Liver (tissue), 9 donors: ENCODE results near the gene FAM149B1. TPM values are rescaled to one million over a fixed set of nuclear protein-coding genes. Genes with fewer than 3 reads are reported as not detected.

Experiments
- DNase-seq: peaks from one replicate; pipeline ENCODE4 v3.0.0-alpha.2; 2017; ENCODE audit warnings: low spot score
- H3K27ac ChIP-seq, 2 donors: one replicate each; pipeline ENCODE4 v1.7.0; 2013; ENCODE audit warnings: inconsistent platforms in 2 of 2, low read length in 2 of 2, control low read depth in 1 of 2, low read depth in 1 of 2, mild to moderate bottlenecking in 1 of 2
- H3K27me3 ChIP-seq, 4 donors: one replicate each; pipeline versions ENCODE4 v1.6.1 to v1.7.0; 2013; ENCODE audit warnings: low read length in 3 of 4, inconsistent platforms in 1 of 4, mild to moderate bottlenecking in 1 of 4, moderate library complexity in 1 of 4; ENCODE audit not compliant: control insufficient read depth in 4 of 4, insufficient read depth in 4 of 4
- H3K36me3 ChIP-seq, 4 donors: one replicate each; pipeline versions ENCODE4 v1.6.1 to v1.7.0; 2013; ENCODE audit warnings: low read length in 3 of 4, mild to moderate bottlenecking in 3 of 4, low read depth in 1 of 4, moderate library complexity in 1 of 4; ENCODE audit not compliant: control insufficient read depth in 4 of 4, insufficient read depth in 3 of 4
- H3K4me1 ChIP-seq, 4 donors: one replicate each; pipeline versions ENCODE4 v1.6.1 to v1.7.0; 2013; ENCODE audit warnings: low read length in 3 of 4, mild to moderate bottlenecking in 3 of 4, moderate library complexity in 1 of 4; ENCODE audit not compliant: control insufficient read depth in 4 of 4, insufficient read depth in 4 of 4
- H3K4me3 ChIP-seq, 3 donors: one replicate each; pipeline versions ENCODE4 v1.6.1 to v1.7.0; 2013; ENCODE audit warnings: low read length in 3 of 3, control low read depth in 1 of 3, low read depth in 1 of 3, mild to moderate bottlenecking in 1 of 3
- H3K9ac ChIP-seq, 2 donors: one replicate each; pipeline ENCODE4 v1.7.0; 2013; ENCODE audit warnings: low read length in 2 of 2, mild to moderate bottlenecking in 2 of 2, moderate library complexity in 2 of 2, control low read depth in 1 of 2, low read depth in 1 of 2
- H3K9me3 ChIP-seq, 4 donors: one replicate each; pipeline versions ENCODE4 v1.6.1 to v1.7.0; 2013; ENCODE audit warnings: low read length in 3 of 4; ENCODE audit not compliant: control insufficient read depth in 4 of 4
- CTCF ChIP-seq: fragments of 150-350 bp; IDR thresholded peaks from 2 replicates; pipeline ENCODE4 v1.5.1; 2017; ENCODE audit warnings: improper control_type of control experiment, low read depth, low read length; ENCODE audit not compliant: missing input control
- WGBS: extraction: QIAGEN DNeasy Blood & Tissue Kit; methylation state at CpG from one replicate; pipeline ENCODE4 v1.1.7; 2013; 5-methylcytosine and 5-hydroxymethylcytosine counted together
- polyA plus RNA-seq, 2 donors: library from polyadenylated mRNA; stranded (reverse) in 1 of 2; unstranded in 1 of 2; fragments of 200-250 nt in 1 of 2; fragments of >200 nt in 1 of 2; fragmentation: Nextera tagmentation in 1 of 2; extraction: Ambion mirVana in 1 of 2; gene quantifications; one replicate each; pipeline versions ENCODE4 v1.2.1 to v1.2.3, GENCODE V29; 2013 to 2015
- total RNA-seq, 2 donors: library from RNA; depleted of rRNA; stranded (reverse); fragments of >200 nt; gene quantifications; one replicate each; pipeline ENCODE4 v1.2.3, GENCODE V29; 2014
- TF ChIP-seq, protein P1 (sequence below): IDR thresholded peaks from 2 replicates; pipeline ENCODE4 v1.6.1; 2016; ENCODE audit warnings: antibody characterized with exemption, mild to moderate bottlenecking
- donor health status: healthy.
- donor health status: healthy.
- donor health status: healthy.
- donor health status: healthy.
- donor health status: healthy.

FAM149B1 gene
- total and polyA plus RNA-seq, 4 donors: 7.3 to 12.9 (median 9.1) TPM

GRCh38 chr10:73134727-73135126, 33.2 kb upstream of the FAM149B1 start:
- Histone ChIP-seq H3K27me3 (no peaks in the 10 kb centered on the region), H3K36me3 (peaks cover 2 to 57% (median 32%) of the 10 kb centered on the region in 4 donors), H3K27ac (no peak overlapping the region), H3K4me3 (no peak overlapping the region), H3K4me1 (peaks cover 3 to 15% (median 8%) of the 10 kb centered on the region in 4 donors), H3K9ac (no peak overlapping the region), H3K9me3 (no peaks in the 10 kb centered on the region)
- DNase-seq: no peak
- no peak for TF ChIP-seq CTCF
- WGBS: 90% methylated on average over 3 of the region's 3 CpGs

DNA sequence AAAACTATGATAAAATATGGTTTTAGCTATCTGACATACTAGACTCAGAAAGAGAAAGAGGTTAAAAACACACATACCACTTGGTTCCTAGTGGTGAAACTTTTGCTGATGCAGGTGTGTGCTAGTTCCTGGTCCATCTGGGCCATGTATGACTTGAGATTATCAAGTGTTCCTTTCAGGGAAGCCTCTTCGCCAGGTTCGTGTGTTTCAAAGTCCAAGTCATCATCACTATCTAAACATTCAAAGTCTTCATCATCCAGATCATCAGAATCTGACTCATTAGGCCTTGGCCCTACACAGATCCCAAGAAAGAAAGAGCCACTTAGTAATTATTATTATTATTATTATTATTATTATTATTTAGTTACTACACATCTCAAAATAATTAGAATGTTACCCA, 31.3 kb upstream of the FAM149B1 start:
- 80% methylated on average over 2 of the region's 2 CpGs for WGBS

More for the DNA sequence above, 31.3 kb upstream of the FAM149B1 start:
- Histone ChIP-seq H3K4me1 (peaks cover 3 to 11% (median 7%) of the 10 kb centered on the region in 4 donors), H3K27me3 (no peaks in the 10 kb centered on the region), H3K9ac (no peak overlapping the region), H3K36me3 (peaks cover 2 to 49% (median 35%) of the 10 kb centered on the region in 4 donors), H3K27ac (no peak overlapping the region), H3K9me3 (no peaks in the 10 kb centered on the region), H3K4me3 (no peak overlapping the region)
- no peak for DNase-seq
- TF ChIP-seq, protein P1, sequence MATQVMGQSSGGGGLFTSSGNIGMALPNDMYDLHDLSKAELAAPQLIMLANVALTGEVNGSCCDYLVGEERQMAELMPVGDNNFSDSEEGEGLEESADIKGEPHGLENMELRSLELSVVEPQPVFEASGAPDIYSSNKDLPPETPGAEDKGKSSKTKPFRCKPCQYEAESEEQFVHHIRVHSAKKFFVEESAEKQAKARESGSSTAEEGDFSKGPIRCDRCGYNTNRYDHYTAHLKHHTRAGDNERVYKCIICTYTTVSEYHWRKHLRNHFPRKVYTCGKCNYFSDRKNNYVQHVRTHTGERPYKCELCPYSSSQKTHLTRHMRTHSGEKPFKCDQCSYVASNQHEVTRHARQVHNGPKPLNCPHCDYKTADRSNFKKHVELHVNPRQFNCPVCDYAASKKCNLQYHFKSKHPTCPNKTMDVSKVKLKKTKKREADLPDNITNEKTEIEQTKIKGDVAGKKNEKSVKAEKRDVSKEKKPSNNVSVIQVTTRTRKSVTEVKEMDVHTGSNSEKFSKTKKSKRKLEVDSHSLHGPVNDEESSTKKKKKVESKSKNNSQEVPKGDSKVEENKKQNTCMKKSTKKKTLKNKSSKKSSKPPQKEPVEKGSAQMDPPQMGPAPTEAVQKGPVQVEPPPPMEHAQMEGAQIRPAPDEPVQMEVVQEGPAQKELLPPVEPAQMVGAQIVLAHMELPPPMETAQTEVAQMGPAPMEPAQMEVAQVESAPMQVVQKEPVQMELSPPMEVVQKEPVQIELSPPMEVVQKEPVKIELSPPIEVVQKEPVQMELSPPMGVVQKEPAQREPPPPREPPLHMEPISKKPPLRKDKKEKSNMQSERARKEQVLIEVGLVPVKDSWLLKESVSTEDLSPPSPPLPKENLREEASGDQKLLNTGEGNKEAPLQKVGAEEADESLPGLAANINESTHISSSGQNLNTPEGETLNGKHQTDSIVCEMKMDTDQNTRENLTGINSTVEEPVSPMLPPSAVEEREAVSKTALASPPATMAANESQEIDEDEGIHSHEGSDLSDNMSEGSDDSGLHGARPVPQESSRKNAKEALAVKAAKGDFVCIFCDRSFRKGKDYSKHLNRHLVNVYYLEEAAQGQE: no peak
- no peak for TF ChIP-seq CTCF
